ENCODE data around the gene COQ6. TPM values are rescaled to one million over a fixed set of nuclear protein-coding genes. Genes with fewer than 3 reads are reported as not detected.
"Not testable (repeated sequence)": the region's sequence is repeated elsewhere in the genome, so short reads cannot be mapped to it uniquely, and the experiment has no call there.

Gene COQ6
- total RNA-seq, 1 donor from 2014 or later: 30.7 TPM

DNA sequence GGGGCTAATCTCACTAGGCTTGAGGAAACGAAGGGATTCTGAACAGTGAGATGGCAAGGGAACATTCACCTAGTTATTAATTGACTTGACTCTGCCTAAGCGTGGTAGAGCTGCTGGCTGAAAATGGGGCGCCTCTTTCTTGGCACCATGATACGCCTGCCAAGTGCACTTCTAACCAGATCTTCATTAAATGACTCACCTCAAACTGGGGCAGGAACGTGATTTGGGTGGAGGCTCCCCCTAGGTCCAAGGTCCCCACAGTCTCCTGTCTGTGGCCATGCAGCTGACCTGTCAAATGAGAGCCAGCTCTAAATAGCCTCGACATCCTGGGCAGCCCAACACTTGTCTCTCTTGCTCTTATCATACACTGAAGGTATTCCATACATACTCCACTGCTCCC lies 26.0 kb downstream of the COQ6 start:
- H3K27me3 Mint-ChIP-seq: no peaks in the 10 kb centered on the region
- CTCF ChIA-PET: no interaction called here

DNA sequence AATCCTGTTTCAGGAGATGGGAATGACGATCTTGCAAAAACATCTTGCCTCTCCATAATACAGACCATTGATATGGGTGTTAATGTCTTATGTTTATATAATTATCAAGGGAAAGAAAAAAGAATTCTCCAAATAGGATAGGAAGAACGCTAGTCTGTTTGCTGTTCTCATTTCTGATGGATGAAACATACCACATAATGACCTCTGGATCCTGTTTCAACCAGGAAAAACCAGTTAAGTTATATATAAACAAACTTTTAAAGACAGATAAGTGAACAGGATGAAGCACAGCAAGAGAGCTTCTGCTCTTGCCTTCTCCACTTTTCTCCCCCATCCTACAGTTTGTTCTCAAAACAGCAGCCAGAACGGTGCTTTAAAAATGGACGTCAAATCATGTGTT lies 27.8 kb downstream of the COQ6 start:
- no peak overlapping the region for H3K27ac Mint-ChIP-seq
- H3K4me3 Mint-ChIP-seq: no peak overlapping the region
- H3K36me3 Mint-ChIP-seq (ENCODE audit: low read depth): peaks cover 27% of the 10 kb centered on the region
- POLR2A ChIA-PET: interaction anchor here (0.5 kb wide), 1 partner anchor 368 kb away, joined by 6 read pairs; no protein-coding TSS in a partner anchor
- no peaks in the 10 kb centered on the region for H3K27me3 Mint-ChIP-seq
- intact Hi-C loops (cut with micrococcal nuclease): no loop called here
- TF ChIP-seq, protein P1, sequence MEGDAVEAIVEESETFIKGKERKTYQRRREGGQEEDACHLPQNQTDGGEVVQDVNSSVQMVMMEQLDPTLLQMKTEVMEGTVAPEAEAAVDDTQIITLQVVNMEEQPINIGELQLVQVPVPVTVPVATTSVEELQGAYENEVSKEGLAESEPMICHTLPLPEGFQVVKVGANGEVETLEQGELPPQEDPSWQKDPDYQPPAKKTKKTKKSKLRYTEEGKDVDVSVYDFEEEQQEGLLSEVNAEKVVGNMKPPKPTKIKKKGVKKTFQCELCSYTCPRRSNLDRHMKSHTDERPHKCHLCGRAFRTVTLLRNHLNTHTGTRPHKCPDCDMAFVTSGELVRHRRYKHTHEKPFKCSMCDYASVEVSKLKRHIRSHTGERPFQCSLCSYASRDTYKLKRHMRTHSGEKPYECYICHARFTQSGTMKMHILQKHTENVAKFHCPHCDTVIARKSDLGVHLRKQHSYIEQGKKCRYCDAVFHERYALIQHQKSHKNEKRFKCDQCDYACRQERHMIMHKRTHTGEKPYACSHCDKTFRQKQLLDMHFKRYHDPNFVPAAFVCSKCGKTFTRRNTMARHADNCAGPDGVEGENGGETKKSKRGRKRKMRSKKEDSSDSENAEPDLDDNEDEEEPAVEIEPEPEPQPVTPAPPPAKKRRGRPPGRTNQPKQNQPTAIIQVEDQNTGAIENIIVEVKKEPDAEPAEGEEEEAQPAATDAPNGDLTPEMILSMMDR (IDR thresholded peaks at IDR 0.05): no peak
- H3K4me1 Mint-ChIP-seq: no peaks in the 10 kb centered on the region
- no peak for ATAC-seq (ENCODE audit: low read depth)
- DNase-seq: no peak
- H3K9me3 Mint-ChIP-seq: no peaks in the 10 kb centered on the region
- CTCF ChIA-PET: no interaction called here

More for the DNA sequence above, 26.0 kb downstream of the COQ6 start:
- intact Hi-C loops (cut with micrococcal nuclease): no loop called here
- Mint-ChIP-seq H3K36me3 (ENCODE audit: low read depth) (peaks cover 36% of the 10 kb centered on the region), H3K27ac (no peak overlapping the region), H3K9me3 (no peaks in the 10 kb centered on the region), H3K4me3 (no peak overlapping the region), H3K4me1 (no peaks in the 10 kb centered on the region)
- DNase-seq (no peak), ATAC-seq (ENCODE audit: low read depth) (no peak)
- TF ChIP-seq, protein P1 (IDR thresholded peaks at IDR 0.05): no peak
- POLR2A ChIA-PET: no interaction called here

DNA sequence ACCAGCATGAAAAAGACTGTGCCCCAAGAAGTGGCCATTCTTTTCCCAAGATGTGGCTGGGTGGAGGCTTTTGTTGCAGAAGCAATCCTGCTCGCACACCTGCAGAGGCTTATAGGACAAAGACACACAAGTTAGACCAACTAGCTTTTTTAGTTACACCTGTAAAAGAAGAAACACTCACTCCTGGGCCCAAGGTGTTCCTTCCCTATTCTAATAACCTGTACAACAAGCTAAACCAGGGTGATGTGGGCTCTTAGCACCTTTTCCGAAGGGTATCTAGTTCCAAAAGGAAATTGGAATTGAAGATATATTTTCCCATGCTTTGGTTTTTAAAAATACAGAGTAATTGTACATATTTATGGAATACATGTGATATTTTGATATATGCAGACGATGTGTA lies 38.0 kb downstream of the COQ6 start:
- ATAC-seq (ENCODE audit: low read depth) (no peak), DNase-seq (no peak)
- peaks cover 24% of the 10 kb centered on the region for H3K36me3 Mint-ChIP-seq (ENCODE audit: low read depth)
- no peaks in the 10 kb centered on the region for H3K27me3 Mint-ChIP-seq
- POLR2A ChIA-PET: no interaction called here
- TF ChIP-seq, protein P1 (IDR thresholded peaks at IDR 0.05): no peak
- H3K4me3 Mint-ChIP-seq: no peak overlapping the region
- no peaks in the 10 kb centered on the region for H3K4me1 Mint-ChIP-seq
- intact Hi-C loops (cut with micrococcal nuclease): no loop called here
- CTCF ChIA-PET: no interaction called here
- H3K9me3 Mint-ChIP-seq: no peaks in the 10 kb centered on the region
- no peak overlapping the region for H3K27ac Mint-ChIP-seq

DNA sequence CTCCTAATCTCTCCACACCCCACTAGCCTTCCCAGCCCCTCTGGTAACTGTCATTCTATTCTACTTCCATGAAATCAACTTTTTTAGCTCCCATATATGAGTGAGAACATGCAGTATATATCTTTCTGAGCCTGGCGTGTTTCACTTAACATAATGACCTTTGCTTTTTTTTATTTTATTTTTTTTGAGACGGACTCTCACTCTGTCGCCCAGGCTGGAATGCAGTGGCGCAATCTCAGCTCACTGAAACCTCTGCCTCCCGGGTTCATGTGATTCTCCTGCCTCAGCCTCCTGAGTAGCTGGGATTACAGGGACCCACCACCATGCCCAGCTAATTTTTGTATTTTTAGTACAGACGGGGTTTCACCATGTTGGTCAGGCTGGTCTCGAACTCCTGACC lies 38.6 kb downstream of the COQ6 start:
- DNase-seq; ATAC-seq (ENCODE audit: low read depth); H3K9me3 Mint-ChIP-seq; intact Hi-C loops (cut with micrococcal nuclease); H3K27me3 Mint-ChIP-seq; H3K4me1 Mint-ChIP-seq; POLR2A ChIA-PET; CTCF ChIA-PET; H3K27ac Mint-ChIP-seq; H3K4me3 Mint-ChIP-seq: not testable (repeated sequence)
- H3K36me3 Mint-ChIP-seq (ENCODE audit: low read depth): peaks cover 24% of the 10 kb centered on the region

DNA sequence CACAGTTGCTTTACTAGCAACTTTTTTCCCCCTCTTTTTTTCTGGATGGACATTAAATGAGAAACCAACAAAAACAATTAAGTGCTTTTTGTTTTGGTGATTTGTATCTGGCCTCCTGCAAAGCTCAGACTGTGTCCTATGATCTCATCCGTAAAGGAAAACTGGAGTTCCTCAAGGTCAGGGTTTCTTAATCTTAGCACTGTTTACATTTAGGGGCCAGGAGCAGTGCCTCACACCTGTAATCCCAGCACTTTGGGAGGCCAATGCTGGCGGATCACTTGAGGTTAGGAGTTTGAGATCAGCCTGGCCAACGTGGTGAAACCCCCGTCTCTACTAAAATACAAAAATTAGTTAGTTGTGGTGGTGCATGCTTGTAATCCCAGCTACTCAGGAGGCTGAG lies 41.0 kb downstream of the COQ6 start:
- ChIA-PET POLR2A (interaction anchor here (0.6 kb wide), 1 partner anchor 319 kb away, joined by 3 read pairs; no protein-coding TSS in a partner anchor), CTCF (no interaction called here)
- TF ChIP-seq, protein P1 (IDR thresholded peaks at IDR 0.05): no peak
- intact Hi-C loops (cut with micrococcal nuclease): no loop called here
- Mint-ChIP-seq H3K27ac (no peak overlapping the region), H3K27me3 (no peaks in the 10 kb centered on the region), H3K4me1 (no peaks in the 10 kb centered on the region), H3K4me3 (no peak overlapping the region), H3K36me3 (ENCODE audit: low read depth) (peaks cover 13% of the 10 kb centered on the region), H3K9me3 (no peaks in the 10 kb centered on the region)
- DNase-seq: no peak
- no peak for ATAC-seq (ENCODE audit: low read depth)

DNA sequence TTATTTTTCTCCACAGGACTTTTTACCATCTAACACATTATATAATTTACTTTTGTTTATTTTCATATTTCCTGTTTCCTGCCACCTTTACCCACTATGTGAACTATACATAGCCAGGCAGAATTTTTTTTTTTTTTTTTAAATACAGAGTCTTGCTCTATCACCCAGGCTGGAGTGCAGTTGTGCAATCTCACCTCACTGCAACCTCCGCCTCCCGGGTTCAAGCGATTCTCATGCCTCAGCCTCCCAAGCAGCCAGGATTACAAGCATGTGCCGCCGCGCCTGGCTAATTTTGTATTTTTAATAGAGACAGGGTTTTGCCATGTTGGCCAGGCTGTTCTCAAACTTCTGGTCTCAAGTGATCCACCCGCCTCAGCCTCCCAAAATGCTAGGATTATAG lies 44.8 kb downstream of the COQ6 start:
- H3K27me3 Mint-ChIP-seq; DNase-seq; H3K36me3 Mint-ChIP-seq (ENCODE audit: low read depth); H3K4me3 Mint-ChIP-seq; H3K9me3 Mint-ChIP-seq; H3K4me1 Mint-ChIP-seq; ATAC-seq (ENCODE audit: low read depth); intact Hi-C loops (cut with micrococcal nuclease); CTCF ChIA-PET; H3K27ac Mint-ChIP-seq; POLR2A ChIA-PET: not testable (repeated sequence)
